Osteocyte (in vitro differentiated cells): ENCODE results near the gene RPL3. TPM values are rescaled to one million over a fixed set of nuclear protein-coding genes. Genes with fewer than 3 reads are reported as not detected.

Experiments used
- DNase-seq: peaks from one replicate; pipeline ENCODE4 v3.0.0; 2021; ENCODE audit warnings: mixed read lengths; ENCODE audit not compliant: unreplicated experiment; ENCODE audit errors: extremely low spot score
- H3K27ac Mint-ChIP-seq: one replicate; pipeline ENCODE4 v1.8.0; 2021; ENCODE audit warnings: mild to moderate bottlenecking, mixed read lengths; ENCODE audit not compliant: unreplicated experiment
- H3K27me3 Mint-ChIP-seq: one replicate; pipeline ENCODE4 v1.8.0; 2021; ENCODE audit warnings: mixed read lengths; ENCODE audit not compliant: unreplicated experiment
- H3K36me3 Mint-ChIP-seq: one replicate; pipeline ENCODE4 v1.8.0; 2021; ENCODE audit warnings: mixed read lengths; ENCODE audit not compliant: unreplicated experiment
- H3K4me1 Mint-ChIP-seq: one replicate; pipeline ENCODE4 v1.8.0; 2021; ENCODE audit warnings: mixed read lengths; ENCODE audit not compliant: unreplicated experiment
- H3K4me3 Mint-ChIP-seq: one replicate; pipeline ENCODE4 v1.8.0; 2021; ENCODE audit warnings: mild to moderate bottlenecking, moderate library complexity, mixed read lengths; ENCODE audit not compliant: unreplicated experiment
- H3K9me3 Mint-ChIP-seq: one replicate; pipeline ENCODE4 v1.8.0; 2021; ENCODE audit warnings: mixed read lengths; ENCODE audit not compliant: unreplicated experiment
- total RNA-seq: library from RNA; stranded (reverse); gene quantifications from 2 replicates; pipeline ENCODE4 v1.2.1, GENCODE V29; 2021
- TF ChIP-seq, protein P1 (sequence below): fragments of 200-600 bp; sonication (generic); IDR thresholded peaks from 2 replicates; pipeline ENCODE4 v1.5.0; 2021; ENCODE audit warnings: antibody characterized with exemption, mild to moderate bottlenecking, moderate library complexity

The RPL3 gene
- total RNA-seq, 1 donor from 2014 or later, result 1,792 TPM

DNA sequence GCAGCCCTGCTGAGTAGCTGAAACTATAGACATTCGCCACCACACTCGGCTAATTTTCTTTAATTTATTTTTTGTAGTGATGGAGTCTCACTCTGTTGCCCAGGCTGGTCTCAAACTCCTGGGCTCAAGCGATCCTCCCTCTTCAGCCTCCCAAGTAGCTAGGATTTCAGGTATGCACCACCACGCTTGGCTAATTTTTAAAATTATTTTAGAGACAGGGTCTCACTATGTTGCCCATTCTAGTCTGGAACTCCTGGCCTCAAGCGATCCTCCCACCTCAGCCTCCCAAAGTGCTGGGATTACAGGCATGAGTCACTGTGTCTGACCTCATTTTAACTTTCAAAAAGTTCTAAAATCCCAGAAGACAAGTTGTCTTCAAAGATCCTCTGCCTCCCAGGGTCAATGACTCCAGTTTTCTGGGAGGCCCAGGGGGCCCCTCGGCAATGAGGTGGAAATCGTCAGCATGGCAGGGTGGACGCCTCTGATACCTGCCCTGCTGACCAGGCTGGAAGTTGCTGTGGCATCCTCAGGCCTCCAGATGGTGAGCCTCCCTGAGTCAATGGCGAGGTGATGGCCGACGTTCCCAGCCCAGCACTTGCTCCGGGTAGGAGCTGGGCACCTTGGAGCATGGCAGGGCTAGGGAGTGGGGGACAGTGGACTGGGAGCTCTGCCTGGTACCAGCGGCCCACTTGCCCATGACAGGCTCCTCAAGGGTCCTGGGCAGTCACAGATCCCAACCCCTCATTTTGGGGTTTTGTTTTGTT is 31.1 kb downstream of the RPL3 start:
- no peak overlapping the region for H3K4me3 Mint-ChIP-seq
- no peaks in the 10 kb centered on the region for H3K36me3 Mint-ChIP-seq
- H3K27ac Mint-ChIP-seq, result no peak overlapping the region
- no peak for DNase-seq
- no peaks in the 10 kb centered on the region for H3K9me3 Mint-ChIP-seq
- TF ChIP-seq, protein P1, sequence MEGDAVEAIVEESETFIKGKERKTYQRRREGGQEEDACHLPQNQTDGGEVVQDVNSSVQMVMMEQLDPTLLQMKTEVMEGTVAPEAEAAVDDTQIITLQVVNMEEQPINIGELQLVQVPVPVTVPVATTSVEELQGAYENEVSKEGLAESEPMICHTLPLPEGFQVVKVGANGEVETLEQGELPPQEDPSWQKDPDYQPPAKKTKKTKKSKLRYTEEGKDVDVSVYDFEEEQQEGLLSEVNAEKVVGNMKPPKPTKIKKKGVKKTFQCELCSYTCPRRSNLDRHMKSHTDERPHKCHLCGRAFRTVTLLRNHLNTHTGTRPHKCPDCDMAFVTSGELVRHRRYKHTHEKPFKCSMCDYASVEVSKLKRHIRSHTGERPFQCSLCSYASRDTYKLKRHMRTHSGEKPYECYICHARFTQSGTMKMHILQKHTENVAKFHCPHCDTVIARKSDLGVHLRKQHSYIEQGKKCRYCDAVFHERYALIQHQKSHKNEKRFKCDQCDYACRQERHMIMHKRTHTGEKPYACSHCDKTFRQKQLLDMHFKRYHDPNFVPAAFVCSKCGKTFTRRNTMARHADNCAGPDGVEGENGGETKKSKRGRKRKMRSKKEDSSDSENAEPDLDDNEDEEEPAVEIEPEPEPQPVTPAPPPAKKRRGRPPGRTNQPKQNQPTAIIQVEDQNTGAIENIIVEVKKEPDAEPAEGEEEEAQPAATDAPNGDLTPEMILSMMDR, result no peak
- H3K27me3 Mint-ChIP-seq, result no peaks in the 10 kb centered on the region
- peaks cover 53% of the 10 kb centered on the region for H3K4me1 Mint-ChIP-seq

GRCh38 chr22:39287076-39287725 is 32.2 kb downstream of the RPL3 start:
- no peak overlapping the region for H3K4me3 Mint-ChIP-seq
- TF ChIP-seq, protein P1, result no peak
- DNase-seq, result no peak
- no peaks in the 10 kb centered on the region for H3K36me3 Mint-ChIP-seq
- H3K27me3 Mint-ChIP-seq, result no peaks in the 10 kb centered on the region
- H3K27ac Mint-ChIP-seq, result no peak overlapping the region
- H3K9me3 Mint-ChIP-seq, result no peaks in the 10 kb centered on the region
- H3K4me1 Mint-ChIP-seq, result peaks cover 53% of the 10 kb centered on the region

GRCh38 chr22:39284983-39285382 is 34.4 kb downstream of the RPL3 start:
- TF ChIP-seq, protein P1, result no peak
- Mint-ChIP-seq H3K4me1 (peaks cover 30% of the 10 kb centered on the region), H3K36me3 (no peaks in the 10 kb centered on the region), H3K27me3 (no peaks in the 10 kb centered on the region), H3K9me3 (no peaks in the 10 kb centered on the region), H3K27ac (no peak overlapping the region), H3K4me3 (no peak overlapping the region)
- no peak for DNase-seq

- no peak overlapping the region for H3K27ac Mint-ChIP-seq
- TF ChIP-seq, protein P1, result no peak
- no peaks in the 10 kb centered on the region for H3K36me3 Mint-ChIP-seq
- peaks cover 30% of the 10 kb centered on the region for H3K4me1 Mint-ChIP-seq
- H3K9me3 Mint-ChIP-seq, result no peaks in the 10 kb centered on the region
- H3K4me3 Mint-ChIP-seq, result no peak overlapping the region
- no peaks in the 10 kb centered on the region for H3K27me3 Mint-ChIP-seq
- DNase-seq, result no peak
Observed at GRCh38 chr22:39284142-39284980, 35.1 kb downstream of the RPL3 start.
